Endothelial cell of umbilical vein (primary cell): ENCODE measurements around the gene DEPDC1B.
"Not testable (repeated sequence)": the region's sequence is repeated elsewhere in the genome, so short reads cannot be mapped to it uniquely, and the experiment has no call there.

ENCODE experiments used
- EZH2 ChIP-seq: IDR thresholded peaks from 2 replicates; pipeline ENCODE4 v1.6.1; 2012; ENCODE audit warnings: borderline replicate concordance, low read depth, mild to moderate bottlenecking, moderate library complexity, low read length, inconsistent platforms; ENCODE audit not compliant: severe bottlenecking
- GATA2 ChIP-seq: IDR thresholded peaks from 2 replicates; pipeline ENCODE4 v1.7.0; 2011; ENCODE audit warnings: low read depth, mild to moderate bottlenecking, moderate library complexity, mixed read lengths, low read length; ENCODE audit not compliant: insufficient read length, insufficient read depth
- JUN ChIP-seq: IDR thresholded peaks from 2 replicates; pipeline ENCODE4 v1.6.1; 2011; ENCODE audit warnings: borderline replicate concordance, low read depth; ENCODE audit not compliant: insufficient read length, insufficient read depth
- POLR2A ChIP-seq: IDR thresholded peaks from 2 replicates; pipeline ENCODE4 v1.6.1; 2012; ENCODE audit warnings: low read depth, mild to moderate bottlenecking, control low read depth, low read length
- POLR2AphosphoS5 ChIP-seq: IDR thresholded peaks from 2 replicates; pipeline ENCODE4 v1.6.1; 2012; ENCODE audit warnings: low read depth, mild to moderate bottlenecking, control low read depth, low read length, moderate library complexity; ENCODE audit not compliant: insufficient read depth
- TF ChIP-seq, protein P1 (sequence below), 2 donors: IDR thresholded peaks; 1 replicate in 1 of 2; 2 replicates in 1 of 2; pipeline ENCODE4 v1.5.1; 2011; ENCODE audit warnings: low read length in 2 of 2, mild to moderate bottlenecking in 2 of 2, moderate library complexity in 2 of 2, control low read depth in 1 of 2, inconsistent platforms in 1 of 2, low read depth in 1 of 2; ENCODE audit not compliant: insufficient read depth in 1 of 2; ENCODE audit errors: extremely low read depth in 1 of 2
- TF ChIP-seq, protein P2 (sequence below): IDR thresholded peaks from 2 replicates; pipeline ENCODE4 v1.6.1; 2011; ENCODE audit not compliant: insufficient read depth, insufficient read length

DNA sequence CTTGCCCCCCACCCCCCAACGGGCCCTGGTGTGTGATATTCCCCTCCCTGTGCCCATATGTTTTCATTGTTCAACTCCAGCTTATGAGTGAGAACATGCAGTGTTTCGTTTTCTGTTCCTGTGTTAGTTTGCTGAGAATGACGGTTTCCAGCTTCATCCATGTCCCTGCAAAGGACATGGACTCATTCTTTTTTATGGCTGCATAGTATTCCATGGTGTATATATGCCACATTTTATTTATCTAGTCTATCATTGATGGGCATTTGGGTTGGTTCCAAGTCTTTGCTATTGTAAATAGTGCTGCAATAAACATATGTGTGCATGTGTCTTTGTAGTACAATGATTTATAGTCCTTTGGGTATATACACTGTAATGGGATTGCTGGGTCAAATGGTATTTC is 11.9 kb upstream of the DEPDC1B start:
- TF ChIP-seq POLR2A, EZH2, POLR2AphosphoS5, GATA2, JUN: not testable (repeated sequence)
- TF ChIP-seq, protein P1, sequence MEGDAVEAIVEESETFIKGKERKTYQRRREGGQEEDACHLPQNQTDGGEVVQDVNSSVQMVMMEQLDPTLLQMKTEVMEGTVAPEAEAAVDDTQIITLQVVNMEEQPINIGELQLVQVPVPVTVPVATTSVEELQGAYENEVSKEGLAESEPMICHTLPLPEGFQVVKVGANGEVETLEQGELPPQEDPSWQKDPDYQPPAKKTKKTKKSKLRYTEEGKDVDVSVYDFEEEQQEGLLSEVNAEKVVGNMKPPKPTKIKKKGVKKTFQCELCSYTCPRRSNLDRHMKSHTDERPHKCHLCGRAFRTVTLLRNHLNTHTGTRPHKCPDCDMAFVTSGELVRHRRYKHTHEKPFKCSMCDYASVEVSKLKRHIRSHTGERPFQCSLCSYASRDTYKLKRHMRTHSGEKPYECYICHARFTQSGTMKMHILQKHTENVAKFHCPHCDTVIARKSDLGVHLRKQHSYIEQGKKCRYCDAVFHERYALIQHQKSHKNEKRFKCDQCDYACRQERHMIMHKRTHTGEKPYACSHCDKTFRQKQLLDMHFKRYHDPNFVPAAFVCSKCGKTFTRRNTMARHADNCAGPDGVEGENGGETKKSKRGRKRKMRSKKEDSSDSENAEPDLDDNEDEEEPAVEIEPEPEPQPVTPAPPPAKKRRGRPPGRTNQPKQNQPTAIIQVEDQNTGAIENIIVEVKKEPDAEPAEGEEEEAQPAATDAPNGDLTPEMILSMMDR (IDR thresholded peaks at IDR 0.05; ENCODE audit: extremely low read depth in 1 of 2, insufficient read depth in 1 of 2, low read depth in 1 of 2, low read length in 2 of 2), result not testable (repeated sequence)
- TF ChIP-seq, protein P2, sequence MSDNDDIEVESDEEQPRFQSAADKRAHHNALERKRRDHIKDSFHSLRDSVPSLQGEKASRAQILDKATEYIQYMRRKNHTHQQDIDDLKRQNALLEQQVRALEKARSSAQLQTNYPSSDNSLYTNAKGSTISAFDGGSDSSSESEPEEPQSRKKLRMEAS, result not testable (repeated sequence)
